GM12878 (cell line): ENCODE data around the gene AURKA. TPM values are rescaled to one million over a fixed set of nuclear protein-coding genes. Genes with fewer than 3 reads are reported as not detected.

Source experiments
- ATAC-seq: fragments of 200-7000 bp; cut with Tn5 transposase; 3 replicates; pipeline ENCODE4 v1.9.1; 2020; ENCODE audit warnings: mild to moderate bottlenecking, moderate library complexity
- BruUV-seq: library from RNA; stranded (reverse); fragments of 400-500 nt; replicated peaks from 2 replicates; lab custom pipeline; 2021; lab: Mats Ljungman, UMichigan
- CTCF ChIA-PET: fragments of 300-600 bp; sonication (Branson Sonifier 250); formaldehyde crosslinking; extraction: SDS; loops from one replicate; lab custom pipeline; 2021; ENCODE audit warnings: inconsistent platforms; lab: Yijun Ruan, JAX
- POLR2A ChIA-PET: fragments of 350-600 bp; formaldehyde crosslinking; extraction: SDS; loops from one replicate; lab custom pipeline; 2021; ENCODE audit warnings: inconsistent platforms; lab: Charles Lee
- RAD21 ChIA-PET: fragments of 300-600 bp; sonication (Branson Sonifier 250); formaldehyde crosslinking; loops from one replicate; lab custom pipeline; 2023; ENCODE audit warnings: antibody characterized with exemption; ENCODE audit not compliant: unreplicated experiment; lab: Charles Lee
- SMC1A ChIA-PET: fragments of 300-600 bp; sonication (Branson Sonifier 250); formaldehyde crosslinking; loops from one replicate; lab custom pipeline; 2023; ENCODE audit not compliant: unreplicated experiment, uncharacterized antibody; lab: Charles Lee
- DNase-seq: peaks from one replicate; pipeline ENCODE4 v3.0.0-alpha.2; 2011; ENCODE audit warnings: low read depth, low spot score
- FAIRE-seq: peaks from 3 replicates; lab custom pipeline; 2011; peaks lifted over from hg19 to GRCh38; lab: Jason Lieb, UNC
- H2AFZ ChIP-seq: 2 replicates; pipeline ENCODE4 v1.6.0; 2011; ENCODE audit warnings: low read depth, low read length, control low read depth; ENCODE audit not compliant: control insufficient read depth
- H3K27ac ChIP-seq: 2 replicates; pipeline ENCODE4 v1.5.1; 2011; ENCODE audit warnings: control low read depth; ENCODE audit not compliant: control insufficient read depth, insufficient read depth
- H3K27me3 ChIP-seq, 2 experiments: replicated peaks in 1 of 2; 2 replicates each; pipeline versions ENCODE4 v1.6.0 to v1.6.1; 2011; ENCODE audit warnings: low read length in 1 of 2; ENCODE audit not compliant: control insufficient read depth in 2 of 2, insufficient read depth in 2 of 2
- H3K36me3 ChIP-seq, 2 experiments: 2 replicates each; pipeline ENCODE4 v1.5.1; 2011; ENCODE audit warnings: low read length in 1 of 2; ENCODE audit not compliant: control insufficient read depth in 2 of 2, insufficient read depth in 2 of 2
- H3K4me1 ChIP-seq: 2 replicates; pipeline ENCODE4 v1.6.1; 2011; ENCODE audit warnings: mild to moderate bottlenecking, low read length, moderate library complexity, mixed read lengths; ENCODE audit not compliant: control insufficient read depth, insufficient read depth
- H3K4me2 ChIP-seq: 2 replicates; pipeline ENCODE4 v1.6.0; 2011; ENCODE audit warnings: control low read depth; ENCODE audit not compliant: control insufficient read depth, insufficient read depth
- H3K4me3 ChIP-seq: fragments of 200-600 bp; sonication (generic); 2 replicates; pipeline ENCODE4 v1.5.1; 2016
- H3K79me2 ChIP-seq: 2 replicates; pipeline ENCODE4 v1.6.0; 2011; ENCODE audit warnings: low read length; ENCODE audit not compliant: control insufficient read depth, insufficient read depth
- H3K9ac ChIP-seq: 2 replicates; pipeline ENCODE4 v1.8.0; 2011; ENCODE audit warnings: low read length, control low read depth, mixed read lengths; ENCODE audit not compliant: control insufficient read depth, insufficient read depth
- H3K9me3 ChIP-seq: replicated peaks from 3 replicates; pipeline ENCODE4 v1.5.1; 2011; ENCODE audit warnings: mild to moderate bottlenecking, low read length; ENCODE audit not compliant: control insufficient read depth, insufficient read depth
- H4K20me1 ChIP-seq: 2 replicates; pipeline ENCODE4 v1.6.0; 2011; ENCODE audit not compliant: control insufficient read depth, insufficient read depth
- HDAC6 ChIP-seq: fragments of 200-600 bp; sonication (generic); IDR thresholded peaks from one replicate; pipeline ENCODE4 v1.8.0; 2017; ENCODE audit warnings: antibody characterized with exemption; ENCODE audit not compliant: unreplicated experiment
- KAT2A ChIP-seq: conservative IDR thresholded peaks from 2 replicates; pipeline ENCODE4 v1.6.1; 2011; ENCODE audit warnings: low read depth, low read length; ENCODE audit not compliant: control insufficient read depth
- MTA3 ChIP-seq: IDR thresholded peaks from 2 replicates; pipeline ENCODE4 v1.6.1; 2012; ENCODE audit warnings: low read length, inconsistent platforms, borderline replicate concordance
- NFIC ChIP-seq: IDR thresholded peaks from 2 replicates; pipeline ENCODE4 v1.6.1; 2012; ENCODE audit warnings: low read depth, mild to moderate bottlenecking, inconsistent platforms, low read length, moderate library complexity
- TARDBP ChIP-seq: IDR thresholded peaks from 2 replicates; pipeline ENCODE4 v1.6.1; 2016; ENCODE audit warnings: borderline replicate concordance
- YY1 ChIP-seq: IDR thresholded peaks from 2 replicates; pipeline ENCODE4 v1.6.1; 2011; ENCODE audit warnings: low read depth, mild to moderate bottlenecking, low read length
- ZBED1 ChIP-seq: IDR thresholded peaks from 2 replicates; pipeline ENCODE4 v1.6.1; 2016; ENCODE audit warnings: borderline replicate concordance
- WGBS: methylation state at CpG from one replicate; pipeline ENCODE4 v1.1.6; 2016; ENCODE audit warnings: low lambda C conversion rate; ENCODE audit not compliant: insufficient replicate concordance, insufficient coverage; ENCODE audit errors: missing lambda C conversion rate; 5-methylcytosine and 5-hydroxymethylcytosine counted together
- in situ Hi-C: fragments of 300-500 bp; cut with MboI; formaldehyde crosslinking; loops from 9 replicates; pipeline ENCODE4 v1.14.3; 2018; ENCODE audit warnings: mixed read lengths
- intact Hi-C: fragments of 100-400 bp; cut with micrococcal nuclease; formaldehyde crosslinking; loops from one replicate; pipeline ENCODE4 v1.14.2; 2022; ENCODE audit not compliant: unreplicated experiment
- polyA plus RNA-seq, 11 experiments: library from polyadenylated mRNA; depleted of rRNA in 4 of 11; unstranded in 6 of 11; stranded (reverse) in 5 of 11; fragments of >200 nt; fragmentation: Nextera tagmentation in 4 of 11; fragmentation: Illumina TruSeq in 1 of 11; extraction: Ambion mirVana in 4 of 11; extraction: Trizol in 1 of 11; gene quantifications; 1 replicate in 1 of 11; 2 replicates in 10 of 11; pipeline versions ENCODE4 v1.2.1 to v1.2.3, GENCODE V29; 2011 to 2016; ENCODE audit warnings: inconsistent platforms in 2 of 11, missing spikeins in 2 of 11, low read depth in 1 of 11
- total RNA-seq, 4 experiments: library from RNA; depleted of rRNA in 3 of 4; stranded (reverse); fragments of >200 nt in 3 of 4; fragmentation: Illumina TruSeq in 1 of 4; extraction: Trizol in 1 of 4; gene quantifications; 2 replicates each; pipeline versions ENCODE4 v1.2.1 to v1.2.3, GENCODE V29; 2013 to 2021
- TF ChIP-seq, protein P1 (sequence below): fragments of 450-650 bp; IDR thresholded peaks from 2 replicates; pipeline ENCODE4 v1.6.1; 2018; ENCODE audit warnings: borderline replicate concordance, mild to moderate bottlenecking; ENCODE audit not compliant: partially characterized antibody
- TF ChIP-seq, protein P2 (sequence below): IDR thresholded peaks from 2 replicates; pipeline ENCODE4 v1.6.1; 2012; ENCODE audit warnings: low read length, inconsistent platforms

AURKA gene
- total and polyA plus RNA-seq, 10 of the 15 experiments (the other 5 are each of a cell fraction or from before 2014, with no cell fraction given), result 57.3 to 122 (median 73.4) TPM

DNA sequence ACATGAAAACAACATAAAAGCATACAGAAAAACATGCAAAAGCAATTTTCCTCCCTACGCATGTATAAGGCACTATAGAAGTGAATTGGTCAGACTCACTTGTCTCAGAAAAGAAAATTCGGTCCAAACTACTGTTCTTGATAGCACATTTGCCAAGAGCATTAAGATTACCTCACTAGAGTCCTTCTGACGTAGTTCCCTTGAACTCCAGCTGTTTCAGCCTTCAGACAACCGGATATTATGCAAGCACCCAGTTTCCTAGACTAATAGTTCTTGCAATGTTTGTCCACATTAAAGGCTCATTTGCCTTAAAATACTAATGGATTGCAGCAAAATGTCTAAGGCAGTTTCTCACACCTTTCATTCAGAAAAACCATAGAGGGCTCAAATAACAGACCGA is 17.5 kb upstream of the AURKA start:
- Histone ChIP-seq H3K79me2 (no peaks in the 10 kb centered on the region), H3K4me1 (peaks cover 6% of the 10 kb centered on the region; the same call in 1 of the 2 replicates), H3K27me3 (no peaks in the 10 kb centered on the region), H3K9ac (no peak overlapping the region), H3K4me3 (no peak overlapping the region), H3K36me3 (peaks cover 1 to 18% of the 10 kb centered on the region in 2 experiments; a peak in 2 of 4 replicates), H3K9me3 (no peaks in the 10 kb centered on the region), H4K20me1 (no peaks in the 10 kb centered on the region), H2AFZ (no peak overlapping the region), H3K27ac (no peak overlapping the region), H3K4me2 (no peak overlapping the region)
- intact Hi-C loops, result no loop called here
- BruUV-seq, result no TSS peak
- ChIA-PET RAD21 (no interaction called here), CTCF (no interaction called here), POLR2A (no interaction called here), SMC1A (interaction anchor here (1.0 to 1.2 kb wide), 3 partner anchors 14 to 18 kb away, joined by 3 to 4 read pairs (median 3); partner anchors contain the start of gene AURKA)
- DNase-seq (no peak), FAIRE-seq (no peak), ATAC-seq (no peak)
- WGBS, result 97% methylated on average over 5 of the region's 5 CpGs
- TF ChIP-seq, protein P1, sequence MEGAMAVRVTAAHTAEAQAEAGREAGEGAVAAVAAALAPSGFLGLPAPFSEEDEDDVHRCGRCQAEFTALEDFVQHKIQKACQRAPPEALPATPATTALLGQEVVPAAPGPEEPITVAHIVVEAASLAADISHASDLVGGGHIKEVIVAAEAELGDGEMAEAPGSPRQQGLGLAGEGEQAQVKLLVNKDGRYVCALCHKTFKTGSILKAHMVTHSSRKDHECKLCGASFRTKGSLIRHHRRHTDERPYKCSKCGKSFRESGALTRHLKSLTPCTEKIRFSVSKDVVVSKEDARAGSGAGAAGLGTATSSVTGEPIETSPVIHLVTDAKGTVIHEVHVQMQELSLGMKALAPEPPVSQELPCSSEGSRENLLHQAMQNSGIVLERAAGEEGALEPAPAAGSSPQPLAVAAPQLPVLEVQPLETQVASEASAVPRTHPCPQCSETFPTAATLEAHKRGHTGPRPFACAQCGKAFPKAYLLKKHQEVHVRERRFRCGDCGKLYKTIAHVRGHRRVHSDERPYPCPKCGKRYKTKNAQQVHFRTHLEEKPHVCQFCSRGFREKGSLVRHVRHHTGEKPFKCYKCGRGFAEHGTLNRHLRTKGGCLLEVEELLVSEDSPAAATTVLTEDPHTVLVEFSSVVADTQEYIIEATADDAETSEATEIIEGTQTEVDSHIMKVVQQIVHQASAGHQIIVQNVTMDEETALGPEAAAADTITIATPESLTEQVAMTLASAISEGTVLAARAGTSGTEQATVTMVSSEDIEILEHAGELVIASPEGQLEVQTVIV, result no peak
- TF ChIP-seq, protein P2, sequence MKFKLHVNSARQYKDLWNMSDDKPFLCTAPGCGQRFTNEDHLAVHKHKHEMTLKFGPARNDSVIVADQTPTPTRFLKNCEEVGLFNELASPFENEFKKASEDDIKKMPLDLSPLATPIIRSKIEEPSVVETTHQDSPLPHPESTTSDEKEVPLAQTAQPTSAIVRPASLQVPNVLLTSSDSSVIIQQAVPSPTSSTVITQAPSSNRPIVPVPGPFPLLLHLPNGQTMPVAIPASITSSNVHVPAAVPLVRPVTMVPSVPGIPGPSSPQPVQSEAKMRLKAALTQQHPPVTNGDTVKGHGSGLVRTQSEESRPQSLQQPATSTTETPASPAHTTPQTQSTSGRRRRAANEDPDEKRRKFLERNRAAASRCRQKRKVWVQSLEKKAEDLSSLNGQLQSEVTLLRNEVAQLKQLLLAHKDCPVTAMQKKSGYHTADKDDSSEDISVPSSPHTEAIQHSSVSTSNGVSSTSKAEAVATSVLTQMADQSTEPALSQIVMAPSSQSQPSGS, result no peak
- TF ChIP-seq NFIC, result no peak
- TF ChIP-seq KAT2A, result no peak
- no peak for TF ChIP-seq YY1
- TF ChIP-seq HDAC6, result no peak
- no peak for TF ChIP-seq MTA3
- TF ChIP-seq TARDBP, result no peak
- TF ChIP-seq ZBED1, result no peak
- in situ Hi-C loops, result no loop called here
